ENCODE measurements around the gene TM4SF18.
"Not testable (repeated sequence)": the region's sequence is repeated elsewhere in the genome, so short reads cannot be mapped to it uniquely, and the experiment has no call there.

The TM4SF18 gene

DNA sequence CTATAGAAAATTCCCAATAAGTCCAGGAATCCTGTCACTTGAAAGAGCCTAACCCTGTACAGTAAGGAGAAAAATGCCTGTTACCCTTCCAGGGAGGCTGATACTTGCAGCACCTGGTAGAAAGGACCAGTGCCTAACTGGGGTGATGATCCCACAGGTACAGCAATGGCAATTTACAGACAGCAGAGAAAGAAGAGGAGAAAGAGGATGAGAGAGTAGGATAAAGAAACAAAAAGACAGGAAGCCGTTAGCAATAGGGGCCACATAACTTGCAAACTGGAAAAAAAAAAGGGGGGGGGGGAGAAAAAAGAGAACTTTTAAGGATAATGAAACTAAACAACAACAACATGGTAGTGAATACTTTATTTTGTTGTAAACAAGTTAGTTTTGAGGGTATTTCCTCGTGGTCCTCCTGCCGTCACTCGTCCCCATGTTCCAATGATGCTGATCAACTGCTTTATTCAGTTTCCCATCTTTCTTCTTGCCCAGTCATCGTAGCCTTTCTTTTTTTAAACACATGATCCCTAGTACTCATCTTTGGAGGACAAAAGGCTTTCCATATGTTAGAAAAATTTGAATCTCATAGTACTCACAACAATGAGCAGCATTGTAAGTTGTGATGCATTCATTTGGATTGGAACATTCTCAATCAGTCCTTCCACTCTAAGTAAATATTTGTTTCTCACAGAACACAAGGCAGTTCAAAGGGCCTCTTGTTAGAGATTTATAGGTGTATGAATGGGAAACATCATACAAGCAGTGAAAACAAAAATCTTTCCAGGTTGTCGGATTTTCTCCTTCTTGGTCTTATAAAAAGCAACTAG is 35.5 kb upstream of the TM4SF18 start:
- DNase-seq (ENCODE audit: low read depth), result no peak

DNA sequence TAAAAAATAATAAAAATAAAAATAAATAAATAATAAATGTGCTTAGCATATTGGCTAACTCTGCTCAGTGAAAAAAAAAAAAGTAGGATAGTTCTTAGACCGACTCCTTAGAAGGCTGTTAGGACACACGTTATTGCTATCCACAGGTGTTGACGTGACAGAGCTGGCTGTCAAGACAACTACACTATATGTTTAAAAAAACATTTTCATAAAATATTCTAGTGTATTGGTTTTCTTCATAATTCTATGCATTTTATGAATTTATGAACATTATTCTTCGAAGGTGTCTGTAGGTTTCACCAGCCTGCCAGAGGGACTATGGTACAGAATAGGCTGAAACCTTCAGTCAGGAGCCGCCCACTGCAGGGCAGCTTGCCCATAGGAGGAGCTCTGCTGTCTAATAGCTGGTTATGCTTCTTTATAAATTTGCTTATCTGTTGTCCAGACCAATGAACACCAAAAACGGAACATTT is 34.8 kb upstream of the TM4SF18 start:
- no peak for DNase-seq (ENCODE audit: low read depth)

DNA sequence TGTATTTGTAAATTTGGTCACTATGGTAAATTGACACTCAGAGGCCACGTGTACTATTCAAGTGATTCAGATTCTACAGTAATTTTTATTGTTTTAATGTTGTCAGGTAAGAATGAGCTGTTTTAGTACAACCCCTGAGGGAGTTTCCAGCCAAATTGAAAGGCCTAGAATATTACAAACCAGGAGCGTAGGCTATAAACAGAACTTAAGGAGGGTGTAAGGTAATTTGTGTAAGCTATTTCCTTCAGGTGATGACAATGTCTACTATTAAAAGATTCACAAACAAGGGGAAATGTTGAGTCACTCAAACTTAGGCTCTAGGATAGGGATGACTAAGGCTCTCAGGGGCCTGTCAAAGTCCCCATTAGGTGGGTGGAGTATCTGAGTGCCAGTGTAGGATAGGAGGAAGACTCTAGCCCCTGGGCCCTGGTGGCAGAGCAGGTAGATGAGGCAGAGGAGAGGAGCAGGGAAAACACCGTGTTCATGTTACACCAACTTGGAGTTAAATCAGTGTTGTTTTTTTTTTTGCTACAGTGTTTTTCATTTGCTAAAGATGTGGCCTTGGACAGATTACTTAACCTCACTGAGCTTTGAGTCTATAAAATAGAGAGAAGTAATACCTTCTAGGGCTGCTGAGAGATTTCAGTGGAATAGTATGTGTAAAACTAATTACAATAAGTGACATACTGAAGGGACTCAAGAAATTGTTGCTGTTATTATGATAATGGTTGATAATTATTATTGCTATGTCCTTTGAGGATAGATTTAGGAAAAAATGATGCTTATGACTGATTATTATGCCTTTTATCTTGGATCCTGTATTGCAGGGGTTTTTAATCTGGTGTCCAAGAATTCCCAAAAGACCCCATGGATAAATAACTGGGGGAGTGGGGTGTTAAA is 33.8 kb upstream of the TM4SF18 start:
- no peak for DNase-seq (ENCODE audit: low read depth)

DNA sequence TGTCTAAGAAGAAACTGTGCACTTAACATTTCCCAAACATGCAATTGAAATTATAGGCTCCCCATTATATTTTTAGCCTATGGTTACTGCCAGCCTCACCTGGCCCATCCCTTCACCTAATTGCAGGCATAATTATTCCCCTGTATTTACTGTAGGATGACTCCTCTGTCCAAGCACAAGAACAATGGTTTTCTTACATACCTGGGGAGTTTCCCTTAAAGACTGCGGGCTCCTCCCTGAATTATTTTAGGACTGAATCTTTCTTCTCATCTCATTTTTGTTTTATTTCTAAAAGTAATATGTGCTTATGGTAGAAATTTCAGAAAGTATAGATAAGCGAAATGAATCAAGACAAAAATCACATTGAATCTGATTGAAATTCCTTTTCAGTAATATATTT is 32.6 kb upstream of the TM4SF18 start:
- DNase-seq (ENCODE audit: low read depth), result no peak

DNA sequence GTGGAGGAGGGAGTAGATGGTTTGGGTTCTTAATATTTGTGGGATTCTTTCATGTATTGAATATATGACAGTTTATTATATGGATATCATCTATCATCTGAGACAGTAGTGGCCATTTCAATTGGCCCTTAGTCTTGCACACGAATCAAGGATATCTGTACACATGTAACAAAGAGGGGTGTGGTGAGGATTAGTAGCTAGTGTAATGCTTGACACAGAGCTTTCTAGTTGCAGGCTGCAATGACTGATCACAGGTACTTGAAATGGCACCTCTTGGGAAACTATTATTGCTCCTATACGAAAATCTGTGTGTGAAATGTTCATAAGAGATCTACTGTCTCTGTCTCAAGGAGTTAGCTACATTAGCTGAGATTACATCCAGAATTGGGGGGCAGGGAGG is 31.2 kb upstream of the TM4SF18 start:
- no peak for DNase-seq (ENCODE audit: low read depth)

DNA sequence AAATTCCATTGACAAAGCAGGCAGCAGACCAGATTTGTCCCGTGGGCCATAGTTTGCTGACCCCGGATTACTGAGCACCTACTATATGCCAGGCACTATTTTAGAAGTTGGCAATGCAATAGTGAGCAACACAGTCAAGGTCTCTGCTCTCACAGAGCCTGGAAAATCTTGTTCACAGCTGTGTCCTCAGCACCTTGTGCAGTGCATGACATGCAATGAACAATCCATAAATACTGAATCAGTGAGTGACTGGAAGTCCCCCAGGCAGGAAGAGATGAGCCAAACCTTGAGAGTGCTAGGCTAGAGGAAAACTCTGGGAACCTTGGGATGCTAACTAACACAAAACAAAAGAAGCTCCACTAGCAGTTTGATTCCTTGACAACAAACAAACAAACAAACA is 29.6 kb upstream of the TM4SF18 start:
- no peak for DNase-seq (ENCODE audit: low read depth)

DNA sequence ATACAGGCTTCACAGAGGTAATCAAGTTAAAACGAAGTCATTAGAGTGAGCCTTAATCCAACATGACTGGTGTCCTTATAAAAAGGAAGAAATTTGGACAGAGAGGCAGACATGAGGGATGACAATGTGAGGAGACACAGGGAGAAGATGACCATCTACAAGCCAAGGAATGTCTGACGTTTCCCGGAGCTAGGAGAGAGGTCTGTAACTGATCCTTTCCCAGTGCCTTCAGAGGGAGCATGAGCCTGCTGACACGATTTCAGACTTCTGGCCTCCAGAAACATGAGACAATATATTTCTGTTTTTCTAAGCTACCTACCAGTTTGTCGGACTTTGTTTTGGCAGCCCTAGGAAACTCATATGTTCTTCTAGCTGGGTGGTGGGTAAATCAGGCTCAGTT is 28.9 kb upstream of the TM4SF18 start:
- DNase-seq (ENCODE audit: low read depth), result no peak

DNA sequence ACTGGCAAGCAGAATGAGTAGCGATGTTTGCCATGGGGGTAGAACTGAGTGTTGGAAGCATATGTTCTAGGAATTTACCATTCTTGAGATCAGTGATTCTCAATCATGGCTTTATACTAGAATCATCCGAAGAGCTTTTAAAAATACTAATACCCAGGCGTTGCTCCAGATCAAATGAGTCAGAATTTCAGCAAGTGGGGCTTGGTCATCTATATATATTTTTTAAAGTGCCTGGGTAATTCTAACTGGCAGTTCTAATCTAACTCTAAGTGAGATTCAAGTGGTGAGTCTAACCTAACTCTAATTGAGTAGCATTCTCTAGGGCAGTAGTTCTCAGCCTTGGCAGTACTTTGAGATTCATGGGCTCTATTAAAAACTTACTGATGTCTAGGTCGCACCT is 23.2 kb upstream of the TM4SF18 start:
- DNase-seq (ENCODE audit: low read depth), result no peak

DNA sequence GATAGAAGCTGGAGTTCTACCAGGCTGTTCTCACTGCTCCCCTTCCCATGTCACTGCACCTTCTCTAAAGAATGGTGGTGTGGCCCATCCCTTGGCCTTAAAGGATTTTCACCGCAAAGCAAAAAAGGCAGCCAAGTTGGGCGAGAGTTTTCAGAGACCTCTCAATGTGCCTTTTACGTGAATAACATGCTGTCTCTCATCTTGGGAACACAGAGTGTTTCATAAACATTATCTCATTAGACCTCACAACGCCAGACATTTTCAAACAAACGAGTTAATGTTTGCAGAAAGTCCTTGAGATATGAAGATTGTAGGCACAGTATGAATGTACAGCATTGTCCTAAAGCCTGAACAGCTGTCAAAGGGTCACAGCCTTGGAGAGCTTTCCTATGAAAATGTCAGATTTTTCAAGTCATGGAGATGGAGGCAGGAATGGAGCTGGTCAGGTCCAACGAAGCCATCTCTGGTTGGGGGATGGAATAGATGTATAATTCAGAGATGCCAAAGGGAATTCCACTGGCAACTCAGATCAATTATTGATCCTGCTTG is 22.7 kb upstream of the TM4SF18 start:
- DNase-seq (ENCODE audit: low read depth), result no peak

DNA sequence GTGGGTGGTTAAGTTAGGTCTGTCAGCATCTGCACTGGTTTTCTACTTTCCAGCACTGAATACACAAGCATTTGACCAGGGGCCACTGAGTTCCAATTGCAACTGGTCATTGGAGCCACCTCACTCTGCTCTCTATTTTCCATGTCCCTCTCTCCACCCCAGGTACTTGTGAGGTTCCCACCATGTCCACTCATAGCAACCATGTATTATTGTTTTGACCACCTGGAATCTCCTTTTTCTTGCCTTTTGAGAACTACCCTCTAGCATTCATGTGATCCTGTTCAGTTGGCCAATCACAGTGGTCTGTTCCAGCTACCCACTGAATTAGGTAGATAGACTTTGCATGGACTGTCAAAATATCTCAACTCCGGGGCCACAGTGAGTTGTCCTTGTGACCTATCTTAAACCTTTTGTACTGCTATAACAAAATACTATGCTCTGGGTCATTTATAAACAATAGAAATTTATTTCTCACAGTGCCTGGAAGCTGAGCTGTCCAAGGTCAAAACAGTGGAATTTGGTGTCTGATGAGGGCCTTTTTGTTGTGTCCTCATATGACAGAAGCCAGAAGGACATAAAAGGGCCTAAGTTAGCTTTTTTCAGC is 20.2 kb upstream of the TM4SF18 start:
- DNase-seq (ENCODE audit: low read depth), result no peak

DNA sequence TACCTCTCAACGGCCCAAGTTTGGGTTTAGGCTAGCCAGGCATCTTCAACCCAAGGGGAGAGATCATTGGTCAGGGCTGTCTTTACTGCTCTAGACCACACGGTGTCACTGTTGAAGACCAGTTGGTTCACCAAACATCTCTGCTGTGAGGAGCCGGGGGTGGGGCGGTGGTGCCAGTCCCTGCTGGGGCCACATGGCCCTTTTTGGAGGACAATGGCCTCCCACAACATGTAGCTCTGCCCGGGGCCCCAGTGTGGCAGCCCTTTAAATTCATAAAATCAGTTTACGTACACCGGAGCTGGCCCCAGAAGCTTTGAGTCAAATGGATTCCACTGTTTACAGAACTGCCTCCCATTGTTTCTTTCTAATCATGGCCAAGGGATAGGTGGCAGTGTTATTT is 19.1 kb upstream of the TM4SF18 start:
- no peak for DNase-seq (ENCODE audit: low read depth)

DNA sequence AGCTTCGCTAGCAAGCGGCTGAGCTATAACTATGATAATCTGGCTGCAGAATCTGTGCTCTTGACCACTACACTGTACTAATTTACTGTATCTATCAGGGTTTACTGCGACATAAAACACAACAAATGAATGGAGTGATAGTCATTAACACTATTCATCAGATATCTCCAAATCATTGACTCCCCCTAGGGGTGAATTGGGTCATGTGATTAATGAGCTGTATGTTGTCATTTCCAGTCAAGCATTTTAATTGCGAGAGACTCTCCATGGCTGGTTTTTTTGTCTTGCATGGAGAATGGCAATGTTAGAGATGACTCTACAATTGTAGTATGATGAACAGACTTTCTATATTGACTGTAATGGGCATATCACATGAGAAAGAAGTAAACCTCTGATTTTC is 10.5 kb upstream of the TM4SF18 start:
- no peak for DNase-seq (ENCODE audit: low read depth)

DNA sequence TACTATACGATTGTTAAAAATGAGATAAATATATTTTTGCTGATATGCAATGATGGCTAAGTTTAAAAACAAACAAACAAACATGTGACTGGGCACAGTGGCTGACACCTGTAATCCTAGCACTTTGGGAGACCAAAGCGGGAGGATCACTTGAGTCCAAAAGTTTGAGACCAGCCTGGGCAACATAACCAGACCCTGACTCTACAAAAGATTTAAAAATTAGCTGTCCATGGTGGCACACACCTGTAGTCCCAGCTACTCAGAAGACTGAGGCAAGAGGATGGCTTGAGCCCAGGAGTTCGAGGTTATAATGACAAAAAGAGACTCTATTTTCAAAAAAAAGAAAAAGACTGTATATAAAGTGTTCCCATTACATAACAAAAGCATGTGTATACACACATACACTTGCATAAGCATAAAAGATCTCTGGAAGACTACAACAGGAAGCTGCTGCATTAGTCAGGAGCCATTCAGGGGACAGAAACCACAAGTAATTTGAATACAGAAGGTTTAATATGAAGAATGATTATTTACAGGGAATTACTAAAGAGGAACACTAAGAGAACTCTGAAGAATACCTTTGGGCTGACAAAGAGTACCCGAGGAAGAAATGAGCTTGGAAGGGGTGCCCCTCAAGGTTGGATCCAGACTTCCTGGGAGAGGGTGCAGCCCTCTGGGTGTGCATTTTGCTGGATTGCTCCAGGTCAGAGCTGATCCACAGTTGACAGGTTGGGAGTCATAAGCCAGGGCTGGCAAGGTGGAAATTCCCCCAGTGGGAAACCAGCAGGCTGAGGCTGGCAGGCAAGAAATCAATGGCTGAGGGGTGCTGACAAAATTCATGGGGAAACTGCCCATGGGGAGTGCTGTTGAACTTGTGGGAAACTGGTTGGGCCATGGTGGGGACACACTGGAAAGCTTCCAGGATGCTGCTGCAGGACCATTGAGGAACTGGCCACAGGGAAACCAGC is 9.3 kb upstream of the TM4SF18 start:
- no peak for DNase-seq (ENCODE audit: low read depth)

DNA sequence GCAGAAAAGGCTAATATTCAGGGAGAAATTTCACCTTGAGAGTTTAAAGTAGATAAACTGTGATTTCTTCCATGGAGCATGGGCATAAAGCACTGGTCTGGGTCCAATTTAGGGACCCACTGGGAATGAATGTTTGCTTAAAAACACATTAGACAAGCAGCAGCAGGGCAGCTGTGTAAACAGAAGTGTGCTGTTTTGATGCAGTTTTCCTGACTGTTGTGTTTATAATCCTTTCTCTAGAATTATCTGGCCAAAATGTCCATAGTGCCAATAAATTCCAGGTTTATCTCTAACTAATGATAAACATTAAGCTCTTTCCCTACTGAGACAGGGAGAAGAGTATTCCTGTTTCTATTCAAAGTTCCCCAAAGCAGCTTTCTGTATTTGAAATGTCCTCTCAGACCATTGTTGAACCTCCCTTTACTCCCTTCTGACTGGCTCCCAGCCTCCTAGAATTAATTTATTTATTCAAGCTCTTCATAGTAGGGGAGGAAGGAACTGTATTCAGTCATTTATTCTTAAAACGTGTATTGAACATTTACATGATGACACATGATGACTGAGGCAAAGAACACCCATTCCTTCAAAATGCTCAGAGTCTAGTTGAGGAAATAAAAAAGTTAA is 7.0 kb upstream of the TM4SF18 start:
- no peak for DNase-seq (ENCODE audit: low read depth)

DNA sequence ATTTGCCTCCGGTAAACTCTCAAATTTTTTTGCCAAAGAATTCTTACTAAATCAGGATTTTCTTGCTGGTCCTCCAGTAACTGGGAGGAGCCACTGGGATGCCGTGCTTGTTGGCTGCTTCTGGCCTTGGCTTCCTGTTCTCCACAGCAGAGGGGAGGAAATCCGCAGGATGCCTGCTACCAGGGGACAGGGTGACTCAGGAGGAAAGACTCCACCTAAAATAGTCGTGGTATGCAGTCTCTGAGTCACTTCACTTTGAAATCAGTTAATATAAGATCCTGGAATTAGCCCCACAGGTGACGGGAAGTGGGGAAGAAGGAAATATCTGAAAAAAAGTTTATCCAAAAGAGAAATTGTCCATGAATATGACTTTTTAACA is 6.5 kb upstream of the TM4SF18 start:
- peak; percentile 97 for DNase-seq (ENCODE audit: low read depth)

DNA sequence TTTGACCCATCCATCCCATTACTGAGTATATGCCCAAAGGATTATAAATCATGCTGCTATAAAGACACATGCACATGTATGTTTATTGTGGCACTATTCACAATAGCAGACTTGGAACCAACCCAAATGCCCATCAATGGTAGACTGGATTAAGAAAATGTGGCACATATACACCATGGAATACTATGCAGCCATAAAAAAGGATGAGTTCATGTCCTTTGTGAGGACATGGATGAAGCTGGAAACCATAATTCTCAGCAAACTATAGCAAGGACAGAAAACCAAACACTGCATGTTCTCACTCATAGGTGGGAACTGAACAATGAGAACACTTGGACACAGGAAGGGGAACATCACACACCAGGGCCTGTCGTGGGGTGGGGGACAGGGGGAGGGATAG is 4.0 kb upstream of the TM4SF18 start:
- not testable (repeated sequence) for DNase-seq (ENCODE audit: low read depth)

DNA sequence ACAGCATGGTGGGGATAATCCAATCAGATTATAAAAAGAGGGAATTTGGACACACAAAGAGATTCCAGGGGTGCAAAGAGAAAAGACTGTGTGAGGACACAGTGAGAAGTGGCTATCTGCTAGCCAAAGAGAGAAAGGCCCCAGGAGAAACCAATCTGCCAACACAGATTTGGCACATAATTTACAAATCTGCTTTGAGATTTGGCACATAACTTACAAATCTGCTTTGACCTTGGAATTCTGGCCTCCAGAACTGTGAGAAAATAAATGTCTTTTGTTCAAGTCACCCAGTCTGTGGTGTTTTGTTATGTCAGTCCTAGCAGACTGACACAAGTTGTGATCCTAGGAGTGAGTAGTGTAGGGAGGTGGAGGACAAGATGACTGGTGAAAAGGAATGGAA is 3.5 kb upstream of the TM4SF18 start:
- DNase-seq (ENCODE audit: low read depth), result no peak

DNA sequence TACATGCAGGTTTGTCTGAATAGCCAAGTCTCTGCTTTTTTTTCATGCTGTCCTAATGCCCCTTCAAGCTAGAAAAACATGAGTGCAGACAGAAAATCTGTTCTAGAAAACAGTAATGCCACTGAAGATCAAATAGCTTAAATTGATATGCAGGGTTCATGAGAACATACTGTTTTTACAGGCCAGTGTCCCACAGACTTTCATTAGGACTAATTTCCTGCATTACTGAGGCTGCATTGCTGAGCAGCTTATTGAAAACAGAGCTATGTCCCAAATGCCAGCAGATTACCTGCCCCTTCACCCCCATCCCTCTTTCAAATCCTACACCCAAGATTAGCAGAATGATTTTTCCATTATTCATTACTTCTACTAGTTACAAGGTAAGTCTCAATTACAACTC is 665 bp downstream of the TM4SF18 start:
- no peak for DNase-seq (ENCODE audit: low read depth)

DNA sequence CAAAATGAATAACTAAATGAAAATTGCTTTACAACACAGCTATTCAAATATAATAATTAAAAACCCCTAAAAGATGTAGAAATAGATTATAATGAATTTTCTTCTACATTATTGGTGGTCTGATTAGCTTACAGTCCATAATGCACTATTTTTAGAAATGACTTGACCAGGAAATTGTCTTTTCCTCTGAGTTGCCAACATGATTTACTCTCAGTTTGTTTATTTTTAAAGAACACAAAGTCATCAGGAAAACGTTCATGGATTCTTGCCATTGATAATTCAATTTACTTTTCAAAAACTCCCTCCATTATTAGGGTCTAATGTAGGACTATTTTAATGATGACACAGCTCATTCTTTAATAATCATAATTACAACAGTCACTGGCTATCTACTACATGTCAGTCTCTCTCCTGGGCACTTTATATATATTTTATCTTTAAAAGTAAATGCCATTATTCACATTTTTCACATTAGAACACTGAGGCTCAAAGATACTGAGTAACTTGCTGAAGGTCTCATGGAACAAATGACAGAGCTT is 1.1 kb downstream of the TM4SF18 start:
- no peak for DNase-seq (ENCODE audit: low read depth)

DNA sequence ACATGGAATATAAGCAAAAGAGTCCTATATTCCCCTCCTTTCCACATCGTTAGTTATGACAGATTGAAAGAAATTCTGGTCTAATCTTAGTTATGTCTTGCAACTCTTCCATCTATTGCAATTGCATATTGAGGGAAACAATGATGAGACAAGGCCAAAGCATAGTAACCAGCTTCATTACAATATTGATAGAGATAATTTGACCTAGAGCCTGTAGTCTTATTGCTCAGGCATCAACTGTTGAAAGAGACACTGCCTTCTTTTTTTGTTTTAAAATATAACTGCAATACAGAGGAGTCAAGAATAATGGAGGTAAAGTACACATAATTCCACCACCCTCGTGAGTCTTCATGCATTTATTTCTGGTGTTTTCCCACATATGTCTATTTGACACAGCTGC is 2.0 kb downstream of the TM4SF18 start:
- no peak for DNase-seq (ENCODE audit: low read depth)
